Measurements from ENCODE around the gene POLDIP2.

GRCh38 chr17:28406473-28406814 is 49.1 kb upstream of the POLDIP2 start:
- TF ChIP-seq CTCF (IDR thresholded peaks at IDR 0.05) (no peak), POLR2AphosphoS5 (IDR thresholded peaks at IDR 0.05) (no peak), EP300 (IDR thresholded peaks at IDR 0.05; ENCODE audit: low read depth) (no peak), POLR2A (IDR thresholded peaks at IDR 0.05) (no peak)
